Measurements from ENCODE around the gene CRY1. TPM values are rescaled to one million over a fixed set of nuclear protein-coding genes. Genes with fewer than 3 reads are reported as not detected.

The CRY1 gene
- total and polyA plus RNA-seq, 9 of the 15 experiments (the other 6 are each of a cell fraction or from before 2014, with no cell fraction given): 8.7 to 33.3 (median 25.2) TPM

- no peak for TF ChIP-seq NR3C1 (CRISPR knock-in tag; IDR thresholded peaks at IDR 0.05)
- TF ChIP-seq ZNF778 (CRISPR knock-in tag; IDR thresholded peaks at IDR 0.05): no peak
- TF ChIP-seq DDX20 (tag; IDR thresholded peaks at IDR 0.05; ENCODE audit: low read depth): no peak
- TF ChIP-seq NFE2L1 (tag; IDR thresholded peaks at IDR 0.05; ENCODE audit: borderline replicate concordance, low read depth): no peak
- TF ChIP-seq HCFC1 (IDR thresholded peaks at IDR 0.05; ENCODE audit: low read depth, low read length): no peak; the same call in 1 of the 2 replicates
- no peak for TF ChIP-seq HMGN3 (IDR thresholded peaks at IDR 0.05; ENCODE audit: borderline replicate concordance, extremely low read depth, insufficient read length, low read depth, low read length)
- TF ChIP-seq MEF2D (tag; conservative IDR thresholded peaks at IDR 0.05; ENCODE audit: low read depth): no peak
- TF ChIP-seq REST (IDR thresholded peaks at IDR 0.05; ENCODE audit: borderline replicate concordance): no peak
- no peak for TF ChIP-seq REST (CRISPR knock-in tag; IDR thresholded peaks at IDR 0.05; ENCODE audit: low read depth)
- TF ChIP-seq ZNF12 (CRISPR knock-in tag; IDR thresholded peaks at IDR 0.05): no peak
- no peak for TF ChIP-seq E2F3 (CRISPR knock-in tag; IDR thresholded peaks at IDR 0.05)
- TF ChIP-seq MAFK (IDR thresholded peaks at IDR 0.05; ENCODE audit: low read length): no peak
- no peak for TF ChIP-seq ZNF79 (CRISPR knock-in tag; IDR thresholded peaks at IDR 0.05; ENCODE audit: low read depth)
- TF ChIP-seq ZNF696 (CRISPR knock-in tag; conservative IDR thresholded peaks at IDR 0.05): no peak
- TF ChIP-seq SRSF3 (IDR thresholded peaks at IDR 0.05; ENCODE audit: insufficient read depth, low read length): no peak
- no peak for TF ChIP-seq ZBTB2 (IDR thresholded peaks at IDR 0.05)
- no peak for TF ChIP-seq ZNF436 (CRISPR knock-in tag; IDR thresholded peaks at IDR 0.05)
Measured at GRCh38 chr12:107109726-107110719, 16.7 kb upstream of the CRY1 start (continued).

All from K562 (cell line).